Loucy (cell line): Measurements from ENCODE around the gene LTBP1.

ENCODE experiments used
- H2AFZ ChIP-seq: fragments of 200-600 bp; sonication (generic); 2 replicates; pipeline ENCODE4 v1.6.0; 2016; ENCODE audit warnings: antibody characterized with exemption, mild to moderate bottlenecking, low read length, moderate library complexity
- H3F3A ChIP-seq: fragments of 200-600 bp; 2 replicates; pipeline ENCODE4 v1.6.0; 2016; ENCODE audit warnings: antibody characterized with exemption, low read depth, mild to moderate bottlenecking
- H3K27me3 ChIP-seq: fragments of 200-600 bp; sonication (generic); 2 replicates; pipeline ENCODE4 v1.6.1; 2014; ENCODE audit warnings: low read length, mild to moderate bottlenecking; ENCODE audit not compliant: insufficient read depth, poor library complexity, severe bottlenecking
- H3K36me3 ChIP-seq: fragments of 200-600 bp; sonication (generic); 2 replicates; pipeline ENCODE4 v1.6.1; 2016; ENCODE audit warnings: low read length; ENCODE audit not compliant: insufficient read depth
- H3K4me1 ChIP-seq: fragments of 200-600 bp; sonication (generic); 2 replicates; pipeline ENCODE4 v1.5.1; 2014; ENCODE audit warnings: low read length, mild to moderate bottlenecking; ENCODE audit not compliant: insufficient read depth, poor library complexity, severe bottlenecking
- H3K4me2 ChIP-seq: fragments of 200-600 bp; sonication (generic); 2 replicates; pipeline ENCODE4 v1.6.0; 2014; ENCODE audit warnings: antibody characterized with exemption, low read length, low read depth, mild to moderate bottlenecking; ENCODE audit not compliant: poor library complexity, severe bottlenecking
- H3K4me3 ChIP-seq: fragments of 200-600 bp; sonication (generic); 2 replicates; pipeline ENCODE4 v1.5.1; 2014; ENCODE audit warnings: low read length, mild to moderate bottlenecking, mixed read lengths; ENCODE audit not compliant: poor library complexity, severe bottlenecking
- H3K79me2 ChIP-seq: fragments of 200-600 bp; sonication (generic); 2 replicates; pipeline ENCODE4 v1.6.1; 2014; ENCODE audit warnings: low read length; ENCODE audit not compliant: insufficient read depth
- H3K9ac ChIP-seq: fragments of 200-600 bp; sonication (generic); 2 replicates; pipeline ENCODE4 v1.6.0; 2014; ENCODE audit warnings: mild to moderate bottlenecking, low read depth, low read length, moderate library complexity; ENCODE audit not compliant: poor library complexity, severe bottlenecking
- H3K9me2 ChIP-seq: fragments of 200-600 bp; sonication (generic); replicated peaks from 2 replicates; pipeline ENCODE4 v1.6.1; 2016; ENCODE audit warnings: low read depth, low read length, mixed read lengths
- H3K9me3 ChIP-seq: fragments of 200-600 bp; sonication (generic); 2 replicates; pipeline ENCODE4 v1.6.1; 2014; ENCODE audit warnings: mild to moderate bottlenecking, antibody characterized with exemption, low read length, low read depth; ENCODE audit not compliant: insufficient read depth
- H4K20me1 ChIP-seq: fragments of 200-600 bp; sonication (generic); 2 replicates; pipeline ENCODE4 v1.6.0; 2014; ENCODE audit warnings: antibody characterized with exemption, low read length, mild to moderate bottlenecking; ENCODE audit not compliant: insufficient read depth, poor library complexity, severe bottlenecking
- CTCF ChIP-seq: fragments of 200-600 bp; sonication (generic); conservative IDR thresholded peaks from 2 replicates; pipeline ENCODE4 v1.5.1; 2014; ENCODE audit warnings: mild to moderate bottlenecking, antibody characterized with exemption, low read length
- EZH2phosphoT487 ChIP-seq: fragments of 200-600 bp; IDR thresholded peaks from 2 replicates; pipeline ENCODE4 v1.6.1; 2018; ENCODE audit warnings: antibody characterized with exemption, mild to moderate bottlenecking, moderate library complexity, borderline replicate concordance

Gene LTBP1

GRCh38 chr2:33188799-33189198 is 242.0 kb downstream of the LTBP1 start:
- H3K4me1 ChIP-seq: peaks cover 13% of the 10 kb centered on the region
- H3K79me2 ChIP-seq: no peaks in the 10 kb centered on the region
- H3K9me2 ChIP-seq: no peaks in the 10 kb centered on the region
- H2AFZ ChIP-seq: no peak overlapping the region
- H3K9ac ChIP-seq: no peak overlapping the region
- no peaks in the 10 kb centered on the region for H3K9me3 ChIP-seq
- no peaks in the 10 kb centered on the region for H3K36me3 ChIP-seq
- H3K4me2 ChIP-seq: no peak overlapping the region
- TF ChIP-seq EZH2phosphoT487: no peak
- TF ChIP-seq CTCF: no peak
- H3K4me3 ChIP-seq: no peak overlapping the region
- H3K27me3 ChIP-seq: no peaks in the 10 kb centered on the region
- H3F3A ChIP-seq: no peaks in the 10 kb centered on the region
- H4K20me1 ChIP-seq: no peaks in the 10 kb centered on the region

GRCh38 chr2:33190393-33190937 is 243.7 kb downstream of the LTBP1 start:
- no peaks in the 10 kb centered on the region for H3K36me3 ChIP-seq
- TF ChIP-seq CTCF: no peak
- no peak for TF ChIP-seq EZH2phosphoT487

GRCh38 chr2:33195891-33196290 is 249.1 kb downstream of the LTBP1 start:
- no peaks in the 10 kb centered on the region for H3K9me2 ChIP-seq
- no peaks in the 10 kb centered on the region for H3K79me2 ChIP-seq
- peaks cover 9% of the 10 kb centered on the region for H3K4me1 ChIP-seq
- no peaks in the 10 kb centered on the region for H3K27me3 ChIP-seq
- no peak overlapping the region for H2AFZ ChIP-seq
- H3F3A ChIP-seq: no peaks in the 10 kb centered on the region
- no peak for TF ChIP-seq CTCF
- no peak for TF ChIP-seq EZH2phosphoT487
- no peaks in the 10 kb centered on the region for H3K36me3 ChIP-seq
- no peaks in the 10 kb centered on the region for H4K20me1 ChIP-seq
- H3K9ac ChIP-seq: no peak overlapping the region
- no peaks in the 10 kb centered on the region for H3K9me3 ChIP-seq
- H3K4me3 ChIP-seq: no peak overlapping the region
- H3K4me2 ChIP-seq: no peak overlapping the region

More at GRCh38 chr2:33190393-33190937, 243.7 kb downstream of the LTBP1 start:
- Histone ChIP-seq H3K9me2 (no peaks in the 10 kb centered on the region), H3K4me1 (peaks cover 18% of the 10 kb centered on the region), H3K4me2 (no peak overlapping the region), H3K9ac (no peak overlapping the region), H3K79me2 (no peaks in the 10 kb centered on the region), H3K27me3 (no peaks in the 10 kb centered on the region), H3F3A (no peaks in the 10 kb centered on the region), H2AFZ (no peak overlapping the region), H3K4me3 (no peak overlapping the region), H3K9me3 (no peaks in the 10 kb centered on the region), H4K20me1 (no peaks in the 10 kb centered on the region)
